DMS114 treated with DMSO at 0.1 percent for 48 hours (cell line): ENCODE data around the gene DCAKD.

Source experiments
- DNase-seq: peaks from one replicate; lab custom pipeline; 2025; ENCODE audit not compliant: unreplicated experiment; lab: John Stamatoyannopoulos, UW

Gene DCAKD

DNA sequence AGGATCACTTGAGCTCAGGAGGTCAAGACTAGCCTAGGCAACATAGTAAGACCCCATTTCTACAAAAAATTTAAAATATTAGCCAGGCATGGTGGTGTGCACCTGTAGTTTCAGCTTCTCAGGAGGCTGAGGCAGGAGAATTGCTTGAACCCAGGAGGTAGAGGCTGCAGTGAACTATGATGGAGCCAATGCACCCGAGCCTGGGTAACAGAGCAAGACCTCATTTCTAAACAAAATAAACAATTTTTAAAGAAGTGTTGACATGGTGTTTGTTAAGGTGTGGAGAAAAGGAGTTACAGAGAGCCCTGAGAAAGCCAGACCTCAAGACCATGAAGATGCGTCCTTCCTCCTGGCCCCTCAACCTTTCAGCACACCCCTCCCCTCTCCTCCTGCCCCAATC is 45.7 kb downstream of the DCAKD start:
- no peak for DNase-seq

DNA sequence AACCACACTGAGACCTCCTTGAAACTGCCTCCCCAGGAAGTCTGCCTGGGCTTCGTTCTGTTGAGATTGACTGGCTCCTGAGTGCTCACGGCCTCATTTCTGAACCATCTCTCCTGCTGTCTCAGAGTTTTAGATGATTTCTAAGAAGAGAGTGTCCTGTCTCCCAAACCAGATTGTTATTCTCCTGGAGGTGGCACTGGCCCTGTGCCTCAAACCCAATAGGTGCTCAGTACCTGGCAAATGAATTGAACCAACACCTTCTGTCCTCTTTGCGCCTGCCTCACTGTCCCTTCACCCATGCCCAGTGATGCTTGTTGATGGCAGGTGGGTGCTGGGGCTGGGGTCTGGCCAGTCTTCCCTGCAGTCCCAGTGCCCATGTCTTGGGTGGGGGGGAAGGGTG is 47.0 kb downstream of the DCAKD start:
- DNase-seq = no peak

DNA sequence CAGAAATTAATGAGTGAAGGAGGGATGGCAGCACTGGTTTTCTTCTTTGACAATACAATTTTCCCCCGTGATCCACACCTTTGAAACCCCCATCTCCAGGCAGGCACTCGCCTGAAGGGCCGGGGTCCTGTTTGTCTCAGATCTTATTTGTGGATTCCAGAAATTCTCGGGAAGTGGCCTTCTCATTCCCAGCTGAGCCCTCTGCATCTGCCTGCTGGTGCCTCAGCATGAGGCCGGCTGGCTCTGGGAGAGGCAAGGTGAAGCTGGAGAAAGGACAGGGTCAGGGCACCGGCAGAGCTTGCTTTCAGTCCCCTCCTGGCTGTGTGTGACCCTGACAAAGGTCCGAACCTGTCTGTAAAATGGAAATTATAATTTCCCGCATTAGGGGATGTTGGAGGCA is 47.6 kb downstream of the DCAKD start:
- no peak for DNase-seq

DNA sequence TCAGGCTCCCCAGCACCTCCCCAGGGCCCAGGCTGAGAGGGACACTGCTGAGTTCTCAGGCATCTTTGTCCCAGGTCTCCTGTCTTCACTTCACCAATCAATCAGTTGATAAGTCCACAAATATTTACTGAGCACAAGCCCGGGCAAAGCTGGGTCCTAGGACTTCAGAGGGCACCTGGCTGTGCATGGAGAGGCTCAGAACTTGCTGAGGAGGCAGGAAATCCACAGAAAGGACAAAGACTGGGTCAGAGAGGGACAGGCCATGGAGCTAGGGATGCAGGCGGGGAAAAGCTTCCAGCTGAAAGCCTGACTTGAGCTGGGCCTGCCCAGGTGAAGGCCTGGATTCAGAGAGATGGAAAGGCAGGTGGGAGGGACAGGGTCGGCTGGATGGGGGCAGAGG is 50.1 kb downstream of the DCAKD start:
- DNase-seq = no peak

DNA sequence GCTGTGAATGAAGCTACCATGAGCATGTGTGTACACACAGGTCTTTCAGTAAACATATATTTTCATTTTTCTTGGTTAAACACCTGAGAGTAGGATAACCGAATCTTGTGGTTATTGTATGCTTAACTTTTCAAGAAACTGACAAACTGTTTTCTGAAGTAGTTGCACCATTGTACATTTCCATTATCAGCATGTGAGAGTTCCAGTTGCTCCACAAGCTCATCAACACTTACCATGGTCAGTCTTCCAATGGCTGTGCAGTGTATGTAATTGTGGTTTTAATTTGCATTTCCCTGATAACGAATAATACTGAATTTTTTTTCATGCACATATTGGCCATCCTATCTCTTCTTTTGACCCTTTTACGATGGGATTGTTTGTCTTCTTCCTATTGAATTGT is 52.0 kb downstream of the DCAKD start:
- DNase-seq = no peak

DNA sequence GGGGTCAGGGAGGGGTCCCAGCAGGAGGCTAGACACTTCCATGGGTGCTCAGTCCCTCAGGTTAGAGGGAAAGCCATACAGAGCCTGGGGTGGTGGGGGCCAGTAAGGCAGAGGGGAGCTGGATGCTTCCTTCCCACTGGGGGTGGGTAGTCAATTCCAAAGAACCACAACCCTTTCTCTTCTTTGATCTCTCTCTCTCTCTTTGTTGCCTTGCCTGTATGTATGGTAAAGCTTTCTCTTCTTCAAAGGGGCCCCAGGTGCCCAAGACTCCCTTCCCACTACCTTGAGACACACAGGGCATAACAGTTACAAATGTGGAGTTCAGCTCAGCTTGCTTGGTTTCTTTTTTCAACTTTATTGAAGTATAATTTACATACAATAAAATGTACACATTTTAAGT is 52.8 kb downstream of the DCAKD start:
- DNase-seq = no peak

DNA sequence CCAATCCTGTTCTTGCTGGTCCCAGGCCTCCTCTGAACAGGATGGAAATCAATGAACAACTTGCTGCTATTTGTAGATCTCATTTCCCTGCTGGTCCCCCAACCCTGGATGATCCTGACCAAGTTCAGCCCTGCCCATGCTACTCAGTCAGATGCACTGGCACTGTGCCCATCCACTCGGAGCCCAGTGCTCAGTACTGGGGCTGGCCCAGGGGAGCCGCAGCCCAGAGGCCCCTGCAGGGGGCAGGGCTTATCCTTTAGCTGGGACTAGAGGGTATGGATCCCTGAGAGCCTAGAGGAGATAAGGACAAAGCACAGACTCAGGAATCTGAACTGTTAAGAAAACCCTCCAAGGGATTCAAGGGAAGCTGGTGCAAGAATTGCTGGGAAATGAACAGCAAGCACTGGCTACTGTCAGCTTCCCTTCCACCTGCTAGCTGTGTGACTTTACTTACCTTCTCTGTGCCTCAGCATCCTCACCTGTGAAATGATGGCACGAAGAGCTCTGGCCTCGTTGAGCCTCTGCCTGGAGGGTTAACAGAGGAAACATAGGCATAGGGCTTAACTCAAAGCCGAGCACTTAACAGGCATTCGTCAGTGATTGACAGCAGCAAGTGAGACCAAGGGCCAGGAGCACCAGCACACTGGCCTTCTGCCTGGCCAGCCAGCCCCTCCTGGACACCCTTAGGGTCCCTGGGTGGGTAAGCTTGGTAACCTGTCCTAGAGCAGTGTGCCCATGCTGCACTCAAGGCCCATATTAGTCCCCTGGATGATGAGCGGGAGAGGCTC is 53.5 kb downstream of the DCAKD start:
- DNase-seq = no peak

DNA sequence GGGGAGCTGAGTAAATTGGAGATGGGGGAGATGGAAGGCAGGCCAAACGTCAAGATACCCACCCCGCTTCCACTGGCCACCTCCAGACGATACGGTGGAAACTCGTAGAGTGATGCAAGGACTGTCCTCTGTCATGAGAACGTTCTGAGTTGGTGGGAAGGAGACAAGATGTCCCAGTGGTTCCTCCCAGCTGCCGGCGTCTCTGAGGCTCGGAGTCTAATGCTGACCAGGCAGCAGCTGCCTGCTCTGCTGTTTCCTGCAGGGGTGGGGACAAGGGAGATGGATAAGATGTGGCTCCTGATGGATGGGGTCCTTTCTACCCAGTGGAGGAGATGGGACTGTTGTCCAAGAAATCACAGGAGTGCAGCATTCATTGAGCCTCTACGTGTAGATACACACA is 55.1 kb downstream of the DCAKD start:
- no peak for DNase-seq

DNA sequence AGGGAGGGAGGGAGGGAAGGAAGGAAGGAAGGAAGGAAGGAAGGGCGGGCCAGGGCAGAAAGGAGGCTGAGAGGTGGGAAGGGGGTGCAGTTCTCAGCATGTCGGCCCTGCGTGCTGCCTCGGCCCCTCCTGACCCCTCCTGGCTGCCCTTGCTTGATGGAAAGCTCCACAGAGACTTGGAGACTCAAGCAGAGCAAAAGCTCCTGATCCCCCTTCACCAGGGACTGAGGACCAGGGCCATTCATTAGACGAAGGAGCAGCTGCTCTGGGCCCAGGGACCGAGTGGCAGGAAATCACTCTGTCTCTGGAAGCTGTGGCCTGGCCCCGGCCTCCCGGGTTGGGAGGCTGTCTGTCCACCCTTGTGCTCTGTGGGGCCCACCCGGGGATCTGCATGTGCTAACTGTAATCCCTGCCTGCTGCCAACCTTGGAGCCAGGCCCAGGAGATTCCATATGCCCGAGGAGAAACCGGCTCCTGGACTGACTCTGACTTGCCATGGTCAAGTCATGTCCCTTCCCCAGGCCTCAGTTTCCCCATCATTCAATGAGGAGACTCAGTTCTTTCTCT is 55.9 kb downstream of the DCAKD start:
- DNase-seq = no peak

DNA sequence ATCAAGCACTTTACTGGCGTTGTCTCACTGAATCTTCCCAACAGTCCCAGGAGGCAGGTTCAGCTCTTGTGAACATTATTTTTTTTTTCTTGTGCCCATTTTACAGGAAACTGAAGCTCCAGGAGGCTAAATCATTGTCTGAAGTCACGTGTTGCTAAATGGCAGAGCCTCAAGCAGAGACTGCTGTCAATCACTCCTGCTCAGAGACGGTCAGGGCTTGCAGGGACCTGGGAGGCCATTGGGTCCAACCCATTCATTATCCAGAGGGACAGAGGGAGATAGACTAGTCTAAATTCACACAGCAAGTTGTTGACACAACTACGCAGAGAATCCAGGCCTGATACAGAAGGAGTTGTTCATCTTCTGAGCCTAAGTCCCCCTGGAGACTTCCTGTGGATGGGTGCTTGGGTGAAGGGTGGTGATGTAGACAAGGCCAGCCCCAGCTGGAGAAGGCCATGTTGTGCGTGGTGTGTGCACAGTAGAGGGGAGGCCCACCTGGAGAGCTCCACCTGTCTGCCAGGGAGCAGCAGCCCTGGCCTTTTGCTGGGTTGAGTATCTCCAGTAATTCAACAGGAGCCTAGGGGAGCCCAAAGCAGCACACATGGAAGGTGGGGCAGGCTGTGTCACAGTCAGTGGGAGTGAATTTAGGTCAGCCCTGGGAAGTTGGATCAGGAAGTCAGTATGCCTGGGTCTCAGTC is 59.0 kb downstream of the DCAKD start:
- DNase-seq = no peak

DNA sequence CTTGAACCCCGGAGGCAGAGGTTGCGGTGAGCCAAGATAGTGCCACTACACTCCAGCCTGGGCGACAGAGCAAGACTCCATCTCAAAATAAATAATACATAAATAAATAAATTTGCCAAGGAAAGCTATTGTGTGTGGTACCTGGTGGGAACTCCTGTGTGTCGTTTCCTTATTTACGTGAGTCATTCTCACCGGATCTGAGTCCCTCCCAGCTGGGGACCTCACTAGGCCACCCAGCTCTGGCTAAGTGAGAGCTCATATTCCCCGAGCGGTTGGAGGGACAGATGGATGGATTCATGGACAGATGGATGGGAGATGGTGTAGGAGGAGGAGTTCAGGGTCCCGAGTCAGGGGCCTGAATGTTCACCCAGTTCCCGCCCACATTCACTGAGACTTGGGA is 60.4 kb downstream of the DCAKD start:
- DNase-seq = no peak

DNA sequence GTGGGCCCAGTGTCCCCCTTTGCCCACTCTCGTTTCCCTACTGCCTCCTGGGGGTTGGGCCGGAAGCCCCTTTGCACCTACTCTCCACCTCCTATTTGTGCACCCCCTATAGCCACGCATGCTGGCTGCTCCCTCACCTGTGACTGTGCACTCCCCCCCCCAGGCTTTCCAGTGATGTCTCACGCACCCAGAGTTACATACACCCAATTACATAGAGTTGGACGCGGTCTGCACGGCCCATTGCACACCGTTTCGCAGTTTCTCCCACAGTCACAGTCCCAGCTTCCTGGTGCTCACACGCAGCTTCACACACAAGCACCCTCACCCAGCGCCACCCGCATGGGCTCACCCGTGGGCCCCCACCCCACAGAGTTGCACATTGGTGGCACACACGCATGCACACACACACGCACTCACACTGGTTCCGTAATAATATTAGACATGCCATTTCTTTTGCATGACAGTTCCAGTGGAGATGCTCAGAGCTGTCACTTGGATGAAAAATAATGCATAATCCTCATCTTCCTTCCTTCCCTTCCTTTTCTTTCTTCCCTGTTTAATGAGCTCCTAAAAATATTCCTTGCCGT is 61.8 kb downstream of the DCAKD start:
- no peak for DNase-seq

DNA sequence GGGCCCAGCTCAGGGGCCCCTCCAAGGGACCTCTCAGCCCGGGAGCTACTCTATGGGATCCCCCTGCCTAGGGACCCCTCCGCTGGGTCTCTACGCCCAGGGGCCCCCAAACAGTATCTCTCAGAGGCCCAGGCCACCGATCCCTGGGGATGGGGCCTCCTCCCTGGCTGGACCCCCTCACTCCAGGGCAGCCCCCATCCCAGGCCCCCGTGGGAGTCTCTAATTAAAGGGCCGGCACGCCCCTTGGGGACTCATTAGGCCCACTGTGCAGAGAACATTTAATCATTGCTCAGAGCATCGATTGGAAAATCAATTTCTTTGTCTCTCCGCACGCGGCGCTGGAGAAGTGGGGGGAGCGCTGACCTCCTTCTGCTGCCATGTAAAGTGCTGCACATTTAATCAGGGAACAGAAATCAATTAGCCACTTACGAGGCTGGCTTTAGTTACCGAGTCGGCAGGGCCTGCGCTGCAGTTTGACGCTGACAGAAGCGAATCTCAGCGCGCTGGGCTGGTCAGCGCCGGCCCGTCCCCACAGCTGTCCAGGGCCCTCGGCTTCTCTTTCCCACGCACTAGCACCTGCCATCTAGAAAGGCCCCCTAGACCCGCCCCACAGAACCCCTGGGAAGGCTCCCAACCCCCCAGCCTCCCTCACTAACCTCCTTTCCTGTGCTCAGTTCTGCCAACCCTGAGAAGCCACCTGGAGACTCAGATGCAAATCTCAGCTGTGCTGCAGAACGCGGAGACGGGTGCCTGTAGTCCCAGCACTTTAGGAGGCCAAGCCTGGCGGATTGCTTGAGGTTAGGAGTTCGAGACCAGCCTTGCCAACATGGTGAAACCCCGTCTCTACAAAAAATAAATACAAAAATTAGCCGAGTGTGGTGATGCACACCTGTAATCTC is 63.1 kb downstream of the DCAKD start:
- DNase-seq = no peak

DNA sequence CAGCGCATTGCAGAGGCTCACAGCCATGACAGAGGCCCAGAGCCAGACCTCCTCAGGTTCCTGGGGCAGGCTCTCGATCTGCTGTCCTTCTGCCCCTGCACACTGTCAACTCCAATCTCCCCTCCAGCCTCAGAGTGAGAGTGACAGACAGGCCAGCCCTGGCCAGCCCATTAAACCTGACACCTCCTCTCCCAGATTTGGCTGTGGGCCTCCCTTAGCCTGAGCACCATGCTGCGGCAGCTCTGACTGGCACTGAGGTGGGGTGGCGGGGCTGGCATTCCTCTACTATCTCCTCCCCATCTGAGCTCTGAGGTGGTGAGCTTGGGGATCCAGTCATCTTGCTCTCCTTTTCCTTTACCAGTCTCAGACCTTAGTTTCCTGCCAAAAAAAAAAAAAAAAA is 67.9 kb downstream of the DCAKD start:
- no peak for DNase-seq

DNA sequence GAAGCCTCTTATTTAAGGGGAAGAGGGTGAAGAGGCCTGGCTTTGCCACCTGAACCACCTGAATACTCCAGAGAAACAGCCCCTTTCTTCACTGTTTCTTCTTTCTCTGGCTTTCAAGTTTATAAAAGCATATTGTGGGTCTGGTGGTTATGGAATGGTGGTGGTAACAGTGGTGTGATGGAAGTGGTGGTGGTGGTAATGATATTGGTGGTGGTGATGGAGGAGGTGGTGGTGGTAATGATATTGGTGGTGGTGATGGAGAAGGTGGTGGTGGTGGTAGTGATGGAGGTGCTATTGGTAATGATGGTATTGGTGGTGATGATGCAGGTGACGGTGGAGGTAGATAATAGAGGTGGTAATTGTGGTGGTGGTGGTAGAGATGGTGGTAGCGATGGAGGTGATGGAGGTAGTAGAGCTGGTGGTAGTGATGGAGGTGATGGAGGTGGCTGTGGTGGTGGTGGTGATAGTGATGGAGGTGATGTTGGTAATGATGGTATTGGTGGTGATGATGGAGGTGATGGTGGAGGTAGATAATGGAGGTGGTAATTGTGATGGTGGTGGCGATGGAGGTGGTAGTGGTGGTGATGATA is 69.2 kb downstream of the DCAKD start:
- DNase-seq = no peak

DNA sequence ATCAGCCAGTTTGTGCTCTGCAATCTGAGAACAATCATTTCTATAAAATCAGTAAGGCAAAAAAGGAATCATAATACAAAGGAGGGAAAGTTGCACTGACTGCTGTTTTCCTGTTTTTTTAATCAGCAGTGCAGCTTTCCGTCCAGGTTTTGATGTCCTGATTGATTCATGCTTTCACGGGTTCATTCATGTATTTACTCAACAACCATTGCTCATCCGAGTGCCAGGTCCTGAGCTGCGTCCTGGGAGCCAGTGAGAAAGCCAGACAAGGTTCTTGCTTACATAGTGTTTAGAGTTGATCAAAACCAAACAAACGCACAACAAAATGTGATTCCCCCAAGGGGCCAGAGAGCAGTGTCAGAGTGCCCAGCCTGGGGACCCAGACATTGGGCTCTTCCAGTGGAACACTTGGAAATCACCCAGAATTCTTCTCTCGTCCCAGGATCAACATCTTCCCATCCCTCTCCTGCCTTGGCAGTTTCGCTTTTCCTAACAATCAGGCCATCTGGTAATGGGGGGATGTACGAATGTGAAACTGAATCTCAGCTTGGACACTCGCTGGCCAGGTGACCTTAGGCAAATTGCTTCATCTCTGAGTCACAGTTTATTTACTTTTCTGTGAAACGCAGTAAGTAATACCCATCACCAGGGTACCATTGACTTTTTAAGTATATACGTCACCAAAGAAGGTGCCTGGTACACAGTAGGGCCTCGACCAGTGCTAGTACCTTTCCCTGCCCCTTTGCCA is 70.0 kb downstream of the DCAKD start:
- DNase-seq = no peak

DNA sequence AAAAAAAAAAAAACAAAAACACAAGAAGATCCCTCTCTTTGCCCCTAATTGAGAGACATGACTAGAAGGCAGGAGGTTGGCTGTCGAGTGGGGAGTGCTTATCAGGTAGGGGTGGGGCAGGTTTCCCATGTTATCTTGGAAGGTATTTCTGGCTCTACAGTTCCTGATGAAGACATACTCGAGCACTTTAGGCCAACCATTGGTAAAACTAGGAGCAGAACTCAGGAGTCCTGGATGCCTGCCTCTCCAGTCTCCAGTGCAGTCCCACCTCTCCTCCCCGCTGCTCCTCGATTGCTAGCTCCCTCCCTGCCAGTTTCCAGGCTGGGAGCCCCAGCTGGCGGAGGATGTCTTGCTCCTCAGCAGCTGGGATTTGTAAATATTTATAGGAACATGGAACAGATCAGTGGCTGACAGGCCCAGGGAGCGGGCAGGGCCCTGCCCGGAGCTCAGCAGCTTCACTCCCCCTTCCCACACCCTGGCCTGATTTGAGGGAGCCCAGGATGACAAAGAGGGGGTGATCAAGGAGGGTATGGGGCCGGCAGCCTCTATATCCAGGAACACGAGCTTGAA is 71.9 kb downstream of the DCAKD start:
- no peak for DNase-seq

DNA sequence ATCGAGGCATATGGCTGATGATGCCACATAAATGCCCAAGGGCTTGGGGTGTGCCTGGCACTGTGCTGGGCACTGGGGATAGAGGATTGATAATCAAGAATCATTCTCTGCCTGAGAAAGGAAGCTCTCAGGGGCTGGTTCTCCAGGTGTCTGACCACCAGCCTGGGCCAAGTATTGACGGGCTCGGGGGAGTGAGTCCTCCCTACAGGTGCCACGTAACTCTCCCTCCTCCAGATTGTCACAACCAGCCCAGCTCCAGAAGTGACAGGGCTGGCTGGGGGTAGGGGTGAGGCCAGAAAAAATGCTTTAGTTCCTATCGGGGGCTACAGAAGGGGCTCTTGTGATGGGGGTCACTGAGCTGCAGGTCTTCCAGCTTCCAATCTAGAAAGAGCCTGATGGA is 72.6 kb downstream of the DCAKD start:
- no peak for DNase-seq

DNA sequence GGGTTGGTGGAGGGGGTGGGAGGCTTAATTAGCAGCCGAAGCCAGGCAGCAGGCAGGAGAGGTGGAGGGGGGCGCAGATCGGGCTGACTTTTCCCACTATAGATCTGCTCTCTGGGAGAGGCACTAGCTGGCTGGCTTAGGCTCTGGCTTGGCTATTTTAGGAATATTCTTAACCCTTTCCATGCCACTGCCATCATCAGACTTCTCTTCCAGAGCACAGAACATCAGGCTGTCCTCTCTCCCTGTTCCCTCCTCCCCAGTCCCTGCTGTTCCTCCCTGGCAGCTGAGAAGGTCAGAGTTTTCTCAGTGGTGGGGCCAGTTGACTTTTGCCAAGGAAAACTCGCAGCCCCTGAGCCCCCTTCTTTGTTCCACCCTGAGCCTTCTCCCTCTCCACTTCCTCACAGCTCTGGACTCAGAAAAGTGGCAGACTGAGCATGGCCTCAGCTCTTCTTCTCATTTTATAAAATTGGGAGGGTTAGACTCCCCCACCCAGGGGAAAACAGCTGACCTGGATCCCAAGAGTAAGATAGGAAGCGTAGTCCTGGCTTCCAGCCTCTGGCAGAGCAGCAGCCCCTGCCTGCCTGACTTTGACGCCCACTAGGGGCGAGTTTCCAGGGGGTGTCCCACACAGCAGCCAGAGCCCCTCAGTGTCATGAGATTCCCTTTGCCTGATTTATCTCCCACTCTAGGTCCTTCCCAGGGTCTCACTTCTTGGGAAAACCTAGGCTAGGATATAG is 73.5 kb downstream of the DCAKD start:
- DNase-seq = no peak
